Renal pelvis (tissue), 12 donors: ENCODE measurements around the gene DNASE1L3. TPM values are rescaled to one million over a fixed set of nuclear protein-coding genes. Genes with fewer than 3 reads are reported as not detected.
"Not testable (repeated sequence)": the region's sequence is repeated elsewhere in the genome, so short reads cannot be mapped to it uniquely, and the experiment has no call there.

Experiments
- DNase-seq: peaks from one replicate; pipeline ENCODE4 v3.0.0-alpha.2; 2013
- long read RNA-seq, 16 experiments: transcript quantifications; one replicate each; lab custom pipeline, GENCODE V29; 2026
- polyA plus RNA-seq, 3 donors: library from polyadenylated mRNA; unstranded; fragments of 120-200 nt; gene quantifications; one replicate each; pipeline ENCODE4 v1.2.1, GENCODE V29; 2013; ENCODE audit not compliant: insufficient read length in 3 of 3

Gene DNASE1L3, protein sequence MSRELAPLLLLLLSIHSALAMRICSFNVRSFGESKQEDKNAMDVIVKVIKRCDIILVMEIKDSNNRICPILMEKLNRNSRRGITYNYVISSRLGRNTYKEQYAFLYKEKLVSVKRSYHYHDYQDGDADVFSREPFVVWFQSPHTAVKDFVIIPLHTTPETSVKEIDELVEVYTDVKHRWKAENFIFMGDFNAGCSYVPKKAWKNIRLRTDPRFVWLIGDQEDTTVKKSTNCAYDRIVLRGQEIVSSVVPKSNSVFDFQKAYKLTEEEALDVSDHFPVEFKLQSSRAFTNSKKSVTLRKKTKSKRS
- 10 to 100 TPM in 1 of 3 donors, 1 to 10 TPM in 2; 2.7 to 10.4 (median 5.8) TPM for polyA plus RNA-seq
- long read RNA-seq, donor 1 = 0 reads
- long read RNA-seq, donor 2 = 0 reads
- long read RNA-seq, donor 3 = 0 reads
- long read RNA-seq, donor 4, partial matches to known transcripts = 0 of 2 reads
- long read RNA-seq, donor 4, other reads (novel, unspliced or antisense) = 0 of 2 reads
- long read RNA-seq, donor 5, partial matches to known transcripts = 0 of 2 reads
- long read RNA-seq, donor 5, other reads (novel, unspliced or antisense) = 0 of 2 reads
- long read RNA-seq, donor 6, partial matches to known transcripts = 0 of 2 reads
- long read RNA-seq, donor 6, other reads (novel, unspliced or antisense) = 0 of 2 reads
- long read RNA-seq, donor 7, partial matches to known transcripts = 0 of 2 reads
- long read RNA-seq, donor 7, other reads (novel, unspliced or antisense) = 0 of 2 reads
- long read RNA-seq, donor 8 = 0 reads
- long read RNA-seq, donor 9, transcript DNASE1L3-201 (8 exons, 1,294 nt) = major isoform, 8 of 8 reads
- long read RNA-seq, donor 9, partial matches to known transcripts = 0 of 8 reads
- long read RNA-seq, donor 9, other reads (novel, unspliced or antisense) = 0 of 8 reads
- long read RNA-seq, donor 10, partial matches to known transcripts = 0 of 3 reads
- long read RNA-seq, donor 10, other reads (novel, unspliced or antisense) = 0 of 3 reads
- long read RNA-seq, donor 11, partial matches to known transcripts = 0 of 2 reads
- long read RNA-seq, donor 11, other reads (novel, unspliced or antisense) = 0 of 2 reads
- long read RNA-seq, donor 12, partial matches to known transcripts = 8 of 19 reads
- long read RNA-seq, donor 12, other reads (novel, unspliced or antisense) = 11 of 19 reads
- long read RNA-seq, donor 13 = 0 reads
- long read RNA-seq, donor 14 = 0 reads
- long read RNA-seq, donor 15, transcript DNASE1L3-201 (8 exons, 1,294 nt) = major isoform, 12 of 12 reads
- long read RNA-seq, donor 15, partial matches to known transcripts = 0 of 12 reads
- long read RNA-seq, donor 15, other reads (novel, unspliced or antisense) = 0 of 12 reads
- long read RNA-seq, donor 16, partial matches to known transcripts = 0 of 2 reads
- long read RNA-seq, donor 16, other reads (novel, unspliced or antisense) = 0 of 2 reads

- DNase-seq = no peak
These were observed at the start of gene DNASE1L3 for GRCh38 chr3:58210761-58211460. TSS of gene DNASE1L3 (minus strand) at chr3:58210972. CDS start at chr3:58210906, 66 bp downstream.

DNA sequence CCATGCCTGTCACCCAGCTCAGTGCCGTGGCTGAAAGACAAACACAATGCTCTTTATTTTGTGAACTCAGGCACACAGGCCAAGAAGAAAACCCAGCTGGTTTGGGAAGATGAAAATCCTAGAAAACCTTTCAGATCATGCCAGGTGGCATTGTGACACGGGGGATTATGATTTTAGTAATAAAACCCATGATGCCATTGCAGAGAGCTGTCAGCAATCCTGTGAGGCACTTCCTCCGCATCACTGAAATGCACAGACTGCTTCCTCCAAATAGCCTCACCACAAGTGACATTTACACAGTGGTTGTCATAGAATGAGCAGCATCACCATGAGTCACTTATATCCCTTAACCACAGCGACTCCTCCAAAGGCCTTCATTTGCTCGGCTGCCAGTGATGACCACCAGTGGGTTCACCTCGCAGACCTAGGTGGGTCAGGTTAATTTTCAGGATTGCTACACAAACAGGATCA is 49.5 kb upstream of the DNASE1L3 start:
- DNase-seq = no peak

DNA sequence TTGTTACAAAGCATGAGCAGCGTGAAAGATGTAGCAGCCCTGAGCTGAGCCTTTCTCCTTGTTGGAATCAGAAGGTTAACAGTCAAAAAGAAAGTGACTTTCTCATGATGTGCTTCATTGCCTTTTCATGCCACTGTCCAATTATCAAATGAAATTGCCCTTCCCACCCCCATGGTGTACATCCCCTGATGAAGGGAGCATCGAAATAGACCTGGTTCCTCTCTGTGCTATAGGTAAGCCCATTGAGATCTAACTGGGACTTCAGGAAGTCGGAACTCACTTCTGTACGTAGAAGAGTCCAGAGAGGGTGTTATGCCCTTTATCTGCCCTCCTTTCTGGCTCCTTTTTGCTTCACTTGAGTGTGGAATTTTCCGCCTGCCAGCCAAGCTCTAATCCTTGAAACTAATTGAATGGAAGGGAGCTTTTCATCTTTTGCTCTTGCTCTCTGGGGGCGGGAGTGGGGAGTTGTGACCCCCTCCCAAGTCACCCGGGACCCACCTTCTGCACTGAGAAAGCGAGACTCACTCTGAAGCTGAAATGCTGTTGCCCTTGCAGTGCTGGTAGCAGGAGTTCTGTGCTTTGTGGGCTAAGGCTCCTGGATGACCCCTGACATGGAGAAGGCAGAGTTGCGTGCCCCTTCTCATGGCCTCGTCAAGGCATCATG is 47.8 kb upstream of the DNASE1L3 start:
- DNase-seq = no peak

DNA sequence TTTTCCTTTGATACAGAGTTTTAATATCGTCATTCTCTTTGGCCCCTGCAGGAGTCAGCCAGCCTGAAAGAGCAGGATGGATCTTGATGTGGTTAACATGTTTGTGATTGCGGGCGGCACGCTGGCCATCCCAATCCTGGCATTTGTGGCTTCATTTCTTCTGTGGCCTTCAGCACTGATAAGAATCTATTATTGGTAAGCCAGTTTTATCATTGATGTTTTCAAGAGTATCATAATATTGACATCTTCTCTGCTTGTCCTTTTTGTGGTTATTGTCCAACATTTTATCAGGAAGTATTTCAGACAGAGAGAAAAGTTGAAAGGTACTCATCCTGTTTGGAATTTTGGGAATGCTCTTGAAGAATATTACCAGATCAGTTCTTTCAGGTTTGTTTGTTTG is 45.7 kb upstream of the DNASE1L3 start:
- DNase-seq = no peak

DNA sequence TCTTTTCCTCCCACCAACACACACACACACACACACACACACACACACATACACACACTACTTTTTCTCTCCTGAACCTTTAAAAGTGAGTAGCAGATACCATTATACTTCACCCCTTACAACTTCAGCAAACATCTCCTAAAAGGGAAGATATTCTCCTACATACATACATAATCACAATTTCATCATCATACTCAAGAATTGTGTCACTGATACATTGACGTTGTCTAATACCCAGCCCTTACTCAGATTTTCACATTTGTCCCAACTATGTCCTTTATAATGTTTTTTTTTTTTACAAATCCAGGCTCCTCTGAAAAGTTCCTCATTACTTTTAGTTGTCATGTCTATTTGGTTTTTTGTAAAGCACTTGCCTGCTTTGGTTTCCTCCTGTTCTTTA is 45.3 kb upstream of the DNASE1L3 start:
- DNase-seq = no peak

DNA sequence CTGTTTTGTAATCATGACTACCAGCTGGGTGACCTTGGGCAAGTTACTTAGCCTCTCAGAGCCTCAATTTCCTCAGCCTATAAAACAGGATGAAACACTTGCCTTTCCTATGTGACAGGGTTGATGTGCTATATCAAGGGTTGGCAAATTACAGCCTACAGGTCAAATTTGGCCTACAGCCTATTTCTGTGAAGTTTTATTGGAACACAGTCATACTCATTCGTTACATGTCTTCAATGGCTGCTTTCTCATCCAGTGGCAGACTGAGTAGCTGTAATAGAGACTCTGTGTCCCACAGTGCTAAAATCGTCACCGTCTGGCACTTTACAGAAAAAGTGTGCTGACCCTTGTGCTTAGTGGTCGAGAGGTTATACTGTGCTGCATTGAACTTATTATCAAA is 43.4 kb upstream of the DNASE1L3 start:
- no peak for DNase-seq

- no peak for DNase-seq
These were observed 40.9 kb upstream of the DNASE1L3 start for GRCh38 chr3:58251631-58252035.

DNA sequence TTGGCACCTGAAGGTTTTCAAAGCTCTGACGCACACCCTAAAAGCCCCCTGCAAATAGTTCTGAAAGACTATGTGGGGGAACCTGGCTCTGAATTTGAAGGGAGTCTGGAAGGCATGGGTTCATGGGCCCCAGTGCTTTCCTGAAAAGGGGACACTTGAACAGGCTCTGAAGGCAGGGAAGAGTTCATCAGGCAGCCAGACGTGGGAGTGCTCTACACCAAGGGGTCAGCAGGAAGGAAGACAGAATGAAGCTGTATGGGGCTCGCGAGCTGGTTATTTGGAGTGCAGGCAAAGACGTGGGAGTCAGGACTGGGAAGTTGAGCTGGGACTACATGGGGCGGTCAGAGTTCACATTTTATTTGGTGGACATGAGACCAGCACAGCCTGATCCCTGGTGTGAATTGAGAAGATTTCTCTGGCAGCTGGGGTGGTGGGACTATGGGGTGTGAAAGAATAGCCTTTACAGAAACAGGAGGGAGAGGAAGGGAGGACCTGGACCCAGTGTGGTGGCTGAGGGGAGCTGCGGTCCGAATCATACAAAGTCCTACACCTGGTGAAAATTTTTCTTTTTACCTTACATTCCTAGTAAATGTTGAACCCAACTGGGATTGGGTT is 39.4 kb upstream of the DNASE1L3 start:
- DNase-seq = peak; percentile 67

- no peak for DNase-seq
These were observed 38.8 kb upstream of the DNASE1L3 start for GRCh38 chr3:58249358-58250092.

DNA sequence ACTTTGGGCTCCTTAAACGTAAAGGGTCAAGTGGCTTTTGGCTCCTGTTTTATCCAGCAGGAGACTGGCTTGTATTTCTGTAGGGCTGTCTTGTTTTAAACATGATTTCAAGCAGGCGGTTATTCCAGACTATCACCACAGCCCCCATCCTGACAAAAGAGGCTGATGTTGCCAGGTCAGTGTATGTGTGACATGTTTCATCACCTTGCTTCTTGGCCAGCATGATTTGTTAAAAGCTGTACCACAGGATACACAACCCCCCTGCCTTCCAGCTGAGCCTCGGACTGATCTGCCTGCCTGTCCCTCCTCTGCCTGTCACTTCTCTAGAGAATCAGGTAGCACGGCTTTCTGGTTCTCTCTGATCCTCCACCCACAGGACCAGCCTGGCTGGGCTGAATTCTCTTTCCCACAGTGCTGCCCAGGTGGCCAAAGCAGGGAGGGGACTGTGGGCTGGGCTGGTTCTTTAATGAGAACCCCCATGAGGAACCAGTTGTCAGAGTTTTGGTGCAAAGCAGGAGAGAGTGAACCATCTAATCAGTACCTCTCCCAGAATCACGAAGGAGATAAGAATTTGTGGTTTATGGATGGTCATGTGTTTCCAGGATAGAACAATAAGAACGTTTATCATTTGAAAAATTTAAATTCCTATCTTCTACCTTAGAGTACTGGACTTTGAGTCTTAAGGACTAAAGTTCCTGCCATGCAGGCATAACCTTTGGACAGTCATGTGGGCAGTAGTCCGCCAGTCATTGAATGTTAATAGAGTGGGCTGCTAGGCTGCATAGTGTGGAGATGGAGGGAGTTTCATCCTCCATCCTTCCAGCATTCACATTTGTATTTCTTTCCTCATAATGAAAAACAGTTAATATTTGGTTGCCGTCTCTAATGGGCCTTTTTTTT is 35.6 kb upstream of the DNASE1L3 start:
- no peak for DNase-seq

- DNase-seq = no peak
These were observed 33.3 kb upstream of the DNASE1L3 start for GRCh38 chr3:58243976-58244585.

- DNase-seq = not testable (repeated sequence)
These were observed 32.1 kb upstream of the DNASE1L3 start for GRCh38 chr3:58242860-58243259.

DNA sequence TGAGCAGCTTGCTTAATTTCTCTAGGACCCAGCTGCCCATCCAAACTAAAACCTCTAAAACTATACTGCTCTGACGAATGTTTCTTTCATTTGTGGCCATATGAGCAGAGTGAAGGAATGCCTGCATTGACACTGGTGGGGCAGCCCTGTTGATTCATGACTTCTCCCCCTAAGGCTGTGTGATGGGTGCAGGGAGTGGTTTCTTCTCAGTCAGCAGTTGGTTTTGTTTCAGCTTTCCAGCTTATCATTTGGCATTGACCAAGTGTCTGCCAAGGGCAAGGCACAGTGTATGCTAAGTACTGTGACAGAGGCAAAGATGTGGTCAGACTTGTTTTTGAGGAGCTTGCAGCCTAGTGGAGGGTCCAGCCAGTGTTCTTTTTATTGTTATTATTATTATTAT is 31.6 kb upstream of the DNASE1L3 start:
- no peak for DNase-seq

- no peak for DNase-seq
These were observed 30.7 kb upstream of the DNASE1L3 start for GRCh38 chr3:58241306-58242044.

DNA sequence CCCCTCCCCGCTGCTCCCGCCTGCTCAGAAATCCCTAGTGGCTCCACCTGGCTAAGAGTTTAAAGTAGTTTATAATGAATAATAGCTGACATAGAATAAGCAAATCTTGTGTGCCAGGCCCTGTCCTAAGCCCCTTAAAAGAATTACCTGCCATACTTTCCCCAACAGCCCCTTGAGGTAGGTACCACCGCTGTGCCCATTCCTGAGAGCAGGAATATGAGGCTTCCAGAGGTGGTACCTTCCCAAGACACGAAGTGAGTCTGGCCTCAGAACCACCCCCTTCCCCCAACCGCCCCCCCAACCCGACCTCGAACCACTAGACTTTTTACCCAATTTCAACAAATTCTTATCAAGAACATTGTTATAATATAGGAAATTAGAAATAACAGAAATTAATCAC is 28.1 kb upstream of the DNASE1L3 start:
- no peak for DNase-seq

DNA sequence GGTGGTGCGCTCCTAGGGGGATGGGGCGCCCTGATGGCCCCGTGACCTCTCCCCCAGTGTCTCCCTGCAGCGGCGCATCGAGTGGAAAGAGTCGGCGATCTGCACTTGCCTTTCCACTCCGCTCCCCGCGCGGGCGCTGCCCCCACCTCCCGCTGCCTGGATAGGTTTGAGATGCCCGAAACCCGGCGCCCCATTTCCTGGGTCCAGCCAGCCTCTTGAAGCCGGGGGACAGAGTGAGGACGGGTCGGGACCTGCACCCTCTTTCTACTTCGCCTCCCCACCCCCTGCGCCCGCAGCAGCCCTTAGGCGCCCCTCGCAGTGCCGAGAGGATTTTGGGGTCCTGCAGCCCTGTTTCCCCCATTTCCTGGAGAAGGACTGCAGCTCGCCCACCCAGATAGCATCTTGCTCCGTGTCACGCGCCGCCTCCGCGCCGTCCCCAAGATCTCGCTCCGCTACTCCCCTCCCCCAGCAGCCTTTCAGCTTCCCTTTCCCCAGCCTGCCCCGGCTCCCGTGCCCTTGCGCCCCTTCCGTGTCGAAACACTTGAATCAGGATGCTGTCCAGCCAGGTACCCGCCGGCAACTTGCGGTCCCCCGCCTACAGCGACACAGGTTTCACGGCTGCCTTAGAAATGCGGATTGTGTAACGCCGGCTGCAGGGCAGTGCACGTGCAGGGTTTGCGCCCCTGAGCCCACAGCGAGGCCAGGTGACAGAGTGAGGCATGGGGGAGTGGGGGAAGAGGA is 27.3 kb upstream of the DNASE1L3 start:
- DNase-seq = no peak
